Measurements from ENCODE around the gene FAH.

DNA sequence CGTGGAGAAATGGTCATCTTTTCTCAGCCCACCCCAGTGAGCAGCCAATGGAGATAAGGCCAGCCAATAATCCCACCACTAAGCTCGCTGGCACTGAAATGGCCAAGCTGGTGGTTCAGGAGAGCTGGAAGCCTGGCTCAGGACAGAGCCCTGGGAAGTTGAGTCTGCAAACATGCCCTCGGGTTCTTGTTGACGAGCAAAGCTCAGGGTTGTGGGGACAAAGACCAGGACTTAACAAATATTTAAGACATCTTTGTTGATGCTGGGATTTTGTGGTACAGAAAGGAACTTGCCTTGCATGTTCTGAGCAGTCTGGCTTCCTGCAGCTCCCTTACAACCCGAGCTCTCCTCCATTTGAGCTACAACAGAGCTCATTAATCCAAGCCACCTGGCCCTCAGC lies 4.4 kb downstream of the FAH start:
- TF ChIP-seq POLR2A (IDR thresholded peaks at IDR 0.05), result no peak
- TF ChIP-seq, protein P1, sequence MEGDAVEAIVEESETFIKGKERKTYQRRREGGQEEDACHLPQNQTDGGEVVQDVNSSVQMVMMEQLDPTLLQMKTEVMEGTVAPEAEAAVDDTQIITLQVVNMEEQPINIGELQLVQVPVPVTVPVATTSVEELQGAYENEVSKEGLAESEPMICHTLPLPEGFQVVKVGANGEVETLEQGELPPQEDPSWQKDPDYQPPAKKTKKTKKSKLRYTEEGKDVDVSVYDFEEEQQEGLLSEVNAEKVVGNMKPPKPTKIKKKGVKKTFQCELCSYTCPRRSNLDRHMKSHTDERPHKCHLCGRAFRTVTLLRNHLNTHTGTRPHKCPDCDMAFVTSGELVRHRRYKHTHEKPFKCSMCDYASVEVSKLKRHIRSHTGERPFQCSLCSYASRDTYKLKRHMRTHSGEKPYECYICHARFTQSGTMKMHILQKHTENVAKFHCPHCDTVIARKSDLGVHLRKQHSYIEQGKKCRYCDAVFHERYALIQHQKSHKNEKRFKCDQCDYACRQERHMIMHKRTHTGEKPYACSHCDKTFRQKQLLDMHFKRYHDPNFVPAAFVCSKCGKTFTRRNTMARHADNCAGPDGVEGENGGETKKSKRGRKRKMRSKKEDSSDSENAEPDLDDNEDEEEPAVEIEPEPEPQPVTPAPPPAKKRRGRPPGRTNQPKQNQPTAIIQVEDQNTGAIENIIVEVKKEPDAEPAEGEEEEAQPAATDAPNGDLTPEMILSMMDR (IDR thresholded peaks at IDR 0.05), result no peak
- no peak for TF ChIP-seq POLR2AphosphoS5 (IDR thresholded peaks at IDR 0.05)
- TF ChIP-seq EP300 (IDR thresholded peaks at IDR 0.05), result no peak
